MCF 10A (cell line): ENCODE results near the gene ACOXL. TPM values are rescaled to one million over a fixed set of nuclear protein-coding genes. Genes with fewer than 3 reads are reported as not detected.

Source experiments
- BruUV-seq: library from RNA; stranded (reverse); fragments of 400-500 nt; replicated peaks from 2 replicates; lab custom pipeline; 2021; lab: Mats Ljungman, UMichigan
- CTCF ChIA-PET: fragments of 300-600 bp; sonication (Branson Sonifier 250); formaldehyde crosslinking; extraction: SDS; loops from one replicate; lab custom pipeline; 2021; ENCODE audit warnings: antibody characterized with exemption, inconsistent platforms; lab: Yijun Ruan, JAX
- POLR2A ChIA-PET: fragments of 300-600, 350-650 bp; sonication (Branson Sonifier 250); formaldehyde crosslinking; extraction: SDS; loops from one replicate; lab custom pipeline; 2020; ENCODE audit warnings: antibody characterized with exemption, inconsistent platforms; lab: Yijun Ruan, JAX
- DNase-seq: peaks from one replicate; pipeline ENCODE4 v3.0.0-alpha.2; 2018; ENCODE audit not compliant: unreplicated experiment
- H3K27ac Mint-ChIP-seq: one replicate; pipeline ENCODE4 v1.8.0; 2022; ENCODE audit warnings: mild to moderate bottlenecking, low read depth, mixed read lengths; ENCODE audit not compliant: unreplicated experiment
- H3K27me3 Mint-ChIP-seq: one replicate; pipeline ENCODE4 v1.8.0; 2022; ENCODE audit warnings: mixed read lengths; ENCODE audit not compliant: insufficient read depth, unreplicated experiment
- H3K36me3 Mint-ChIP-seq: one replicate; pipeline ENCODE4 v1.8.0; 2022; ENCODE audit warnings: mild to moderate bottlenecking, moderate library complexity, mixed read lengths; ENCODE audit not compliant: insufficient read depth, unreplicated experiment
- H3K4me1 Mint-ChIP-seq: one replicate; pipeline ENCODE4 v1.8.0; 2022; ENCODE audit warnings: mixed read lengths; ENCODE audit not compliant: insufficient read depth, unreplicated experiment
- H3K4me3 Mint-ChIP-seq: one replicate; pipeline ENCODE4 v1.8.0; 2022; ENCODE audit warnings: mild to moderate bottlenecking, moderate library complexity, mixed read lengths; ENCODE audit not compliant: unreplicated experiment
- H3K9me3 Mint-ChIP-seq: one replicate; pipeline ENCODE4 v1.8.0; 2022; ENCODE audit warnings: mixed read lengths; ENCODE audit not compliant: unreplicated experiment
- intact Hi-C: fragments of 100-400 bp; cut with micrococcal nuclease; formaldehyde crosslinking; loops from 2 replicates; pipeline ENCODE4 v1.14.1; 2022
- total RNA-seq: library from RNA; stranded (reverse); gene quantifications from 2 replicates; pipeline ENCODE4 v1.2.3, GENCODE V29; 2022
- TF ChIP-seq, protein P1 (sequence below): fragments of 200-600 bp; IDR thresholded peaks from one replicate; pipeline ENCODE4 v1.8.0; 2022; ENCODE audit warnings: antibody characterized with exemption, mild to moderate bottlenecking; ENCODE audit not compliant: unreplicated experiment

Gene ACOXL
- total RNA-seq, 1 experiment from 2014 or later: not detected

- peaks cover 11% of the 10 kb centered on the region for H3K4me1 Mint-ChIP-seq
- intact Hi-C loops: no loop called here
- H3K27ac Mint-ChIP-seq: no peak overlapping the region
- H3K4me3 Mint-ChIP-seq: no peak overlapping the region
- ChIA-PET POLR2A (no interaction called here), CTCF (interaction anchor here (1.5 kb wide), 1 partner anchor 11 kb away, joined by 3 read pairs; no protein-coding TSS in a partner anchor)
- H3K36me3 Mint-ChIP-seq: no peaks in the 10 kb centered on the region
- no peaks in the 10 kb centered on the region for H3K9me3 Mint-ChIP-seq
- no TSS peak for BruUV-seq
- DNase-seq: no peak
- H3K27me3 Mint-ChIP-seq: peaks cover 52% of the 10 kb centered on the region
- TF ChIP-seq, protein P1, sequence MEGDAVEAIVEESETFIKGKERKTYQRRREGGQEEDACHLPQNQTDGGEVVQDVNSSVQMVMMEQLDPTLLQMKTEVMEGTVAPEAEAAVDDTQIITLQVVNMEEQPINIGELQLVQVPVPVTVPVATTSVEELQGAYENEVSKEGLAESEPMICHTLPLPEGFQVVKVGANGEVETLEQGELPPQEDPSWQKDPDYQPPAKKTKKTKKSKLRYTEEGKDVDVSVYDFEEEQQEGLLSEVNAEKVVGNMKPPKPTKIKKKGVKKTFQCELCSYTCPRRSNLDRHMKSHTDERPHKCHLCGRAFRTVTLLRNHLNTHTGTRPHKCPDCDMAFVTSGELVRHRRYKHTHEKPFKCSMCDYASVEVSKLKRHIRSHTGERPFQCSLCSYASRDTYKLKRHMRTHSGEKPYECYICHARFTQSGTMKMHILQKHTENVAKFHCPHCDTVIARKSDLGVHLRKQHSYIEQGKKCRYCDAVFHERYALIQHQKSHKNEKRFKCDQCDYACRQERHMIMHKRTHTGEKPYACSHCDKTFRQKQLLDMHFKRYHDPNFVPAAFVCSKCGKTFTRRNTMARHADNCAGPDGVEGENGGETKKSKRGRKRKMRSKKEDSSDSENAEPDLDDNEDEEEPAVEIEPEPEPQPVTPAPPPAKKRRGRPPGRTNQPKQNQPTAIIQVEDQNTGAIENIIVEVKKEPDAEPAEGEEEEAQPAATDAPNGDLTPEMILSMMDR: no peak
Observed at GRCh38 chr2:110997331-110998045, 265.1 kb downstream of the ACOXL start.

DNA sequence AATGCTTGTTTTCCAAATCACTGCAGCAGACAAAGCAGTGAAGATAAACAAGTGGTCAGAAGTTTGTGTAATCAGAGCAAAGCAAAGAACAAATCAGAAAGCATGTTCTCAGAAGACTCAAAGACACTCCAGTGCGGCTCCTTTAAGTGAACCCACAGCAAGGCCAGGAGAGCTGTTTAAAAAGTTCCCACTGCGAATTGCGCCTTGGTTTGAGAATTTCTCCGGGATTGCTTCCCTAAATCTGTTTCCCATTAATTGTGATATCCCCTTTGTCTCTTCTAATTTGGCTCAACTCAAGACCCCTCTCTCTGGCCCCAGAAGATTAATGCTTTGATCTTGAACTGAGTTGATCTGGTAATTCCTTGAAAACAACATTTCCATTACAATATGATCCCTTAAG, 265.9 kb downstream of the ACOXL start:
- H3K27ac Mint-ChIP-seq: no peak overlapping the region
- H3K27me3 Mint-ChIP-seq: peaks cover 52% of the 10 kb centered on the region
- BruUV-seq: no TSS peak
- CTCF ChIA-PET: interaction anchor here (1.5 kb wide), 1 partner anchor 12 kb away, joined by 3 read pairs; no protein-coding TSS in a partner anchor
- no peak for DNase-seq
- H3K9me3 Mint-ChIP-seq: no peaks in the 10 kb centered on the region
- TF ChIP-seq, protein P1: no peak
- H3K4me1 Mint-ChIP-seq: peaks cover 9% of the 10 kb centered on the region
- no peak overlapping the region for H3K4me3 Mint-ChIP-seq
- POLR2A ChIA-PET: no interaction called here
- intact Hi-C loops: no loop called here
- no peaks in the 10 kb centered on the region for H3K36me3 Mint-ChIP-seq

GRCh38 chr2:110999626-111000025, 267.3 kb downstream of the ACOXL start:
- Mint-ChIP-seq H3K27ac (no peak overlapping the region), H3K4me1 (no peaks in the 10 kb centered on the region), H3K9me3 (no peaks in the 10 kb centered on the region), H3K4me3 (no peak overlapping the region), H3K36me3 (no peaks in the 10 kb centered on the region), H3K27me3 (peaks cover 52% of the 10 kb centered on the region)
- DNase-seq: no peak
- CTCF ChIA-PET: no interaction called here
- TF ChIP-seq, protein P1: no peak
- intact Hi-C loops: no loop called here
- BruUV-seq: no TSS peak
- POLR2A ChIA-PET: no interaction called here

DNA sequence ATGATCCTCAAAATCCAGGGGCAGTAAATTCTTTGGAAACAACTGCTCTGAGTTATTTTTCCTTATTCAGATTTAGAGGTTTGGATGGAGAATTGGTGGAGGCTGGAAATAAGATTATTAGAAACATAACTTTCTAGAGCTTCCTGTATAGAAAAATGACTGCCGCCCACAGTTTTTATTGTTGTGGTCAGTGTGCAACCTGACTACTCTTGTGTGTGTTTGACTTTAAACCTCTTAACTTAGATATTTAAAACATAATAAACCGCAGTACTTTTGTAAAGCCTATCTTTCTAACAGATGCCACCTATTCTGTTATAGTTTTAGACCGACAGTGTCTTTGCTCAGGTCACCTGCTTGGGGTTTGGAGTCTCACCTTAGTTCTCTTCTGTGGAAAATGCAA, 272.9 kb downstream of the ACOXL start:
- ChIA-PET POLR2A (interaction anchor here (1.0 kb wide), 1 partner anchor 226 kb away, joined by 3 read pairs; no protein-coding TSS in a partner anchor), CTCF (interaction anchor here (0.6 kb wide), 1 partner anchor 25 kb away, joined by 4 read pairs; no protein-coding TSS in a partner anchor)
- Mint-ChIP-seq H3K4me3 (no peak overlapping the region), H3K4me1 (no peaks in the 10 kb centered on the region), H3K9me3 (no peaks in the 10 kb centered on the region), H3K27me3 (peaks cover 59% of the 10 kb centered on the region), H3K27ac (no peak overlapping the region), H3K36me3 (no peaks in the 10 kb centered on the region)
- intact Hi-C loops: loop anchor here (5.0 kb wide), 1 partner anchor 52 kb away; no protein-coding TSS in a partner anchor
- BruUV-seq: no TSS peak
- TF ChIP-seq, protein P1: no peak
- DNase-seq: no peak
